Measurements from ENCODE around the gene SUN5. TPM values are rescaled to one million over a fixed set of nuclear protein-coding genes. Genes with fewer than 3 reads are reported as not detected.

The SUN5 gene
- total and polyA plus RNA-seq, 2 of the 8 experiments (the other 6 are each of a cell fraction or from before 2014, with no cell fraction given): not detected

DNA sequence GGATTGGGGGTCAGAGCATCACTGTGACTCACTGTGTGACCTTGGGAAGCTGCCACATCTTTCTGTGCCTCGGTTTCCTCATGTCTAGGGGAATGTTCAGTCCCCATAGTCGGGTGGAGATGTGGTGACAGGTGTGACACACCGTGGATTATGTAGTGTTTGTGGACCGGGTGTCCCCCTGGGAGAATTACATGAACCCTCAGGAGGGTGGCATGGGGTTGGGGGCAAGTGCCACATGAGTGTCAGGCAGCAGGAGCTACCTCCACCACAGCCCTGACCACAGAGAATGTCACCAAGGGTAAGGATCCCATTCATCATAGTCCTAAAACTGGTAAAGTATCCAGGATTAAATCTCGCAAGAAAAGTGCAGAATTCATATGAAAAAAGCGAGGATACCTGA lies 23.2 kb downstream of the SUN5 start:
- H3K27ac ChIP-seq (ENCODE audit: low read depth, low read length): no peak overlapping the region
- ChIA-PET POLR2A (ENCODE audit: partially characterized antibody) (no interaction called here), CTCF (ENCODE audit: partially characterized antibody) (interaction anchor here (0.6 to 2.8 kb wide), 4 partner anchors 15 to 193 kb away, joined by 3 to 11 read pairs (median 4); partner anchors contain the start of gene SUN5)
- H3K9me3 ChIP-seq (ENCODE audit: insufficient read depth in 2 of 2, low read depth in 1 of 2, low read length in 1 of 2): peaks cover 4 to 16% of the 10 kb centered on the region in 2 experiments; a peak in 3 of 4 replicates
- no peak overlapping the region for H3K23ac ChIP-seq (ENCODE audit: insufficient read length)
- H4K8ac ChIP-seq (ENCODE audit: extremely low read depth, insufficient read depth, low read length): no peak overlapping the region
- no peak overlapping the region for H2BK120ac ChIP-seq (replicated peaks; ENCODE audit: low read depth, low read length)
- FAIRE-seq (no peak), DNase-seq (ENCODE audit: low read depth in 1 of 2, low spot score in 2 of 2) (no peak)
- no peak overlapping the region for H3K14ac ChIP-seq (ENCODE audit: insufficient read length)
- H3K4me1 ChIP-seq (replicated peaks in 1 of 4; ENCODE audit: control insufficient read depth in 3 of 4, insufficient read depth in 4 of 4, low read length in 3 of 4): no peaks in the 10 kb centered on the region; a peak in 1 of 7 replicates
- no peak for TF ChIP-seq POU5F1 (IDR thresholded peaks at IDR 0.05; ENCODE audit: low read depth, low read length)
- no peak for TF ChIP-seq CHD1 (IDR thresholded peaks at IDR 0.05; ENCODE audit: low read depth, low read length)
- TF ChIP-seq RFX5 (IDR thresholded peaks at IDR 0.05; ENCODE audit: borderline replicate concordance, low read depth, low read length): no peak
- H2AK5ac ChIP-seq (ENCODE audit: low read depth, low read length): no peak overlapping the region
- H2BK12ac ChIP-seq (ENCODE audit: low read depth, low read length): no peak overlapping the region
- no peak overlapping the region for H3K18ac ChIP-seq (ENCODE audit: extremely low read depth, low read length)
- H3K79me1 ChIP-seq (ENCODE audit: low read depth, low read length): no peaks in the 10 kb centered on the region
- no peaks in the 10 kb centered on the region for H3K36me3 ChIP-seq (ENCODE audit: control insufficient read depth in 2 of 4, insufficient read depth in 4 of 4, low read length in 3 of 4)
- H4K91ac ChIP-seq (replicated peaks; ENCODE audit: insufficient read length, low read length): no peak overlapping the region
- H3K9ac ChIP-seq (replicated peaks in 1 of 4; ENCODE audit: extremely low read depth in 1 of 4, low read depth in 3 of 4, low read length in 3 of 4): no peak overlapping the region
- H3K56ac ChIP-seq (replicated peaks; ENCODE audit: insufficient read length, low read depth, low read length): no peak overlapping the region
- no peak overlapping the region for H4K5ac ChIP-seq (ENCODE audit: insufficient read length, low read depth, low read length)
- H2BK20ac ChIP-seq (ENCODE audit: low read length): no peak overlapping the region
- H3K4me2 ChIP-seq (ENCODE audit: insufficient read depth in 1 of 2, low read depth in 2 of 2, low read length in 2 of 2): no peak overlapping the region
- H3K4me3 ChIP-seq (ENCODE audit: extremely low read depth in 1 of 4, insufficient read depth in 2 of 4, low read depth in 3 of 4, low read length in 4 of 4): no peak overlapping the region
- 83% methylated on average over 6 of the region's 6 CpGs; no CpG with 5 or more reads in 1 of the 2 experiments for WGBS, 2 experiments (ENCODE audit: extremely low coverage in 1 of 2, insufficient coverage in 1 of 2, insufficient read length in 1 of 2, insufficient replicate concordance in 2 of 2, low coverage in 1 of 2, low lambda C conversion rate in 2 of 2, missing lambda C conversion rate in 1 of 2)
- no peaks in the 10 kb centered on the region for H3K23me2 ChIP-seq (ENCODE audit: low read depth, low read length)
- H3K4ac ChIP-seq (replicated peaks; ENCODE audit: insufficient read length, low read depth, low read length): no peak overlapping the region
- no peak overlapping the region for H2AFZ ChIP-seq (ENCODE audit: low read length)
- no peak overlapping the region for H2BK5ac ChIP-seq (ENCODE audit: low read depth, low read length)
- H2BK15ac ChIP-seq (ENCODE audit: low read length): no peak overlapping the region
- H3K27me3 ChIP-seq (replicated peaks in 1 of 4; ENCODE audit: control insufficient read depth in 3 of 4, extremely low read depth in 1 of 4, insufficient read depth in 3 of 4, low read length in 3 of 4): 0 out of 7 replicates have a peak, but pooled peaks cover 0 to 2% (median 0%) of the 10 kb centered on the region in 4 experiments
- H3K79me2 ChIP-seq (ENCODE audit: control insufficient read depth in 1 of 2, insufficient read depth in 2 of 2, low read length in 2 of 2): no peaks in the 10 kb centered on the region
- no peaks in the 10 kb centered on the region for H4K20me1 ChIP-seq (replicated peaks in 1 of 2; ENCODE audit: control insufficient read depth in 1 of 2, insufficient read depth in 2 of 2, low read length in 2 of 2)
